SKM-1 (cell line): ENCODE measurements around the gene RALGDS.
"Not testable (repeated sequence)": the region's sequence is repeated elsewhere in the genome, so short reads cannot be mapped to it uniquely, and the experiment has no call there.

Source experiments
- DNase-seq: peaks from one replicate; lab custom pipeline; 2025; ENCODE audit not compliant: unreplicated experiment; lab: John Stamatoyannopoulos, UW

Gene RALGDS

DNA sequence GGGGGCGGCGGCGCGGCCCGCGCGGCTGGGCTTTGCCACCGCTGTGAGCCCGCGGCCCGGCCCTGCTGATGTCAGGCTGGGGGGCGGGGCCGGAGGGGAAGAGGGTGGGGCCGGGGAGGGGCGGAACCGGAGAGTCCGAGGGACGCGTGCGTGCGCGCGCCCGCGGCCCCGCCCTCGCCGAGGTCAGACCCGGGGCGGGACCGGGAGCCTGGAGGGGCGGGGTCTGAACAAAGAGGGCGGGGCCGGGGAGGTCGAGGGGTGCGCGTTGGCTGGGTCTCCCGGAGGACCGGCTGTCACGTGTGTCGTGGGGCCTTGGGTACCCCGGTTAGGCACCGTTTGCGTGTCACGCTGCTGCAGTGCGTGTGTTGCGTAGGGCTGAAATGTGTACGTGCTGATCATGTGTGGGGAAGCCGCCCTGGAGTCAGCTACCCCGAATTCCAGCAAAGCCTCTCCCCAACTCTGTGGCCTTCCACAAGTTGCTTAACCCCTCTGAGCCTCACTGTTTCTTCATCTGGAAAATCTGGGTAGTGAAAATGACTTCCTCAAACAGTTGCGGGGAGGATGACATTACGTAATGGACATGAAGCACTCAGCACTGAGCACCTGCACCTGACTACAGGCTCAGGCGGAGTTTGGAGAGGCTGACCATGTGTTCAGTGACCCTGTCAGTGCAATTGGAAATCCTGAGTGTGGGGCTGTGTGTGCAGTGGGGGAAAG is at the start of gene RALGDS:
RALGDS (minus strand) TSS at position 43 of the 717 bp plus-strand sequence. CDS start 86 bp downstream, outside the sequence.
- peak; percentile 90 for DNase-seq

- no peak for DNase-seq
Observed at GRCh38 chr9:133170716-133171115, 49.7 kb upstream of the RALGDS start.

GRCh38 chr9:133169687-133170086 is 48.6 kb upstream of the RALGDS start:
- not testable (repeated sequence) for DNase-seq

- DNase-seq = no peak
Observed at GRCh38 chr9:133169102-133169501, 48.1 kb upstream of the RALGDS start.

DNA sequence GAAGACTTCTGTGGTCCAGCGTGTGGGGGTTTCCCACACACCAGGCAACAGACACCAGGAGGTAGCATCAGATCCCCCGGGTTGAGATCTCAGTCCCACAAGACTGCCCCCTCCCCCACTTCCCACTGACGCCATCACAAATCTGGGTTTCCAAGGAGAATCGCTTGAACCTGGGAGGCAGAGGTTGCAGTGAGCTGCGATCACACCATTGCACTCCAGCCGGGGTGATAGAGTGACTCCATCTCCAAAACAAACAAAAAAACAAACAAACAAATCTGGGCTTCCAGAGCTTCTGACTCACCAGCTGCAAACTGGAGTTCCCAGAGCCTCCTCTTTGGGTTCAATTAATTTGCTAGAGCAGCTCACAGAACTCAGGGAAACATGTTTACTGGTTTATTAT is 47.4 kb upstream of the RALGDS start:
- no peak for DNase-seq

DNA sequence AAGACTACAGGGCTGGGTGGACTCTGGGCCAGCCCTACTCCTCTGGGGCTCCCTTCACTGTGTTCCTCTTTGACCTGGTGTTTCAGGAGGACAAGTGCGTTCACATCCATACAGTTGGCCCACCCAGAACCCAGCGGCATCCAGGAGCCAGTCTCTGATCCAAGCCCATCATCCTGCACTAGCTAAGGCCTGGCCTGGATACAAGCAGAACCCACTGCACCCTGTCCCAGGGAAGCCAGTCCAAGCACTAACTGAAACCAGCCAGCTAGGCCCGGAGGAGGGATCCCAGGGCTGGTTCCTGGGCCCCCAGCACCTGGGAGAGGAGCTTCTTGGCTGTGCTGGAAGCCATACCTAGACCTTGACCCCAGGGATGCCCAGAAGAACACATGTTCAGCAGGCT is 46.7 kb upstream of the RALGDS start:
- no peak for DNase-seq

DNA sequence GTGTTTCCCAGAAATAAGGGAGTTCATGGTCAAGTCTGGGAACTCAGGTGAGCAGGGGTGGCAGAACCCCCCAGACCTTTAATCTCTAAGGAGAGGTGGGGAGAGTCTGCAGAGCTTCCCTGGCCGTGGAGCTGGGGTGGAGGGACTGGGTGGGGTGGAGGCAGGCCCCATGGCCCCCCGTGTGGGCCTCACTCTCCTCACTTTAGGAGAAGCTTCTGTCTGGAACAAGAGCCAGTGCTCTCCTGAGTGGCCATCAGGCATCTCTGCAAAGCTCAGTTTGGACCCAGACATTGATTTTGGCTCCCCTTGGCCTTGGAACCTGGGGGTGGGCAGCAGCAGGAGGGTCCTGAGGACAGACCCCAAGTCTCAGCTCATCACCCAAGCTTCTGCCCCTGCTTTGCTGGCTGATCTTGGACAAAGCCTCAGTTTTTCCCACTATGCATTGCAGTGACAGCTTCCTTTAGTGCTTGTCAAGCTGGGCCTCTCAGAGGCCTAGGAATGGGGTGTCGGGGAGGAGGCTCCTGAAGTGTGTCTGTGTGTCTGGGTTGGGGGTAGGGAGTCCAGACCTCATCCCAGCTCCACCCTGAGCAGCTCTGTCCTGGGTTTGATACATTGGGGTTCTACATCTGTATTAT is 46.2 kb upstream of the RALGDS start:
- DNase-seq = no peak

GRCh38 chr9:133166392-133166791 is 45.4 kb upstream of the RALGDS start:
- no peak for DNase-seq

GRCh38 chr9:133165452-133165730 is 44.4 kb upstream of the RALGDS start:
- no peak for DNase-seq

DNA sequence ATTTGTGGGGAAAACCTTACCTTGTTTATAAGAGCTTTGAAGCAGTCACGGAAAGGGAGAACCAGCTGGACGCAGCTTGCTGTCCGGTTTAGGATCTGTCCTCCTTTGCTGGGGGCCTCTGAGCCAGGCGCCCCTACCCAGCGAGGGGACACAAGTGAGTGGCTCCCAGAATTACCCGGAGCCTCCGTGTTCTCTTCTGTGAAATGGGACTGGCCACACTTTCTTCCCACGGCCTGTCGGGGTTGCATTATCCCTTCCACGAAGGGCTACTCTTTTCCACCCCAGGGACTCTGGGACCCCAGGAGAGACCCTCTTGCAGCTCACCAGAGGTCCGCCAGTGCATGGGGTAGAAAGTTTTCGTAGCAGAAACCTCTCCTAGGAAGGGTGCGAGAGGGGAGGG is 43.2 kb upstream of the RALGDS start:
- DNase-seq = no peak

GRCh38 chr9:133163504-133164172 is 42.6 kb upstream of the RALGDS start, which contains the start of gene GBGT1:
GBGT1 (minus strand) TSS chr9:133163914; CDS start chr9:133162412, 1,502 bp downstream.
- peak; percentile 81 for DNase-seq

DNA sequence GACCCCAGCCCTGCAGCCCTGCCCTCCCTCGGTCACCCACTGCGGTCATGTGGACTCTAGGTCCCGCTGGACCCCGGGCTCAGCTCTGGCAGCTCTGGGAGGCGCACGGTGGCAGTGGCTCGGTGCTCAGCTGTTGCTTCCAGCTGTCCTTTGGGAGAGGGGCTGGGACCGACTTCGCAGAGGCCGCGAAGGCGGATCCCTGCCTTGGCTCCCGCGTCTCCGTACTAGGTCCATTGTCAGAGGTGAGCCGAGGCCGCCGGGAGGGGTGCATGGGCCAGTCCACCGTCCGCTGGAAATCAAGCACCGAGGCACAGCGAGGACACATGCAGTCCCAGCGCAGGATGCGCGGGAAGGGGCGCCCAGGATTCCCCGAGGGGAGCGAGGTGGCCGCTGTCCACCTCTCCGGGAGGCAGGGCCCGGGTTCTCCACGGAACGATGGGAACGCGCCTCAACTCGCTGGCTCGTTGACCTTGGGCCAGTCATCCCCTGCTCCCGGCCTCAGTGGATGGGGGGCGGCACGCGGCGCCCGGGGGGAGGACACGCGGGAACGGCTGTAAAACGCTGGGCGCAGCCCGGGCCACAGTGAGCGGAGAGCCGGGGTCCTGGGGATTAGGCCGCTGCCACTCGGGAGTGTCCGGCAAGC is 41.9 kb upstream of the RALGDS start:
- DNase-seq = no peak

DNA sequence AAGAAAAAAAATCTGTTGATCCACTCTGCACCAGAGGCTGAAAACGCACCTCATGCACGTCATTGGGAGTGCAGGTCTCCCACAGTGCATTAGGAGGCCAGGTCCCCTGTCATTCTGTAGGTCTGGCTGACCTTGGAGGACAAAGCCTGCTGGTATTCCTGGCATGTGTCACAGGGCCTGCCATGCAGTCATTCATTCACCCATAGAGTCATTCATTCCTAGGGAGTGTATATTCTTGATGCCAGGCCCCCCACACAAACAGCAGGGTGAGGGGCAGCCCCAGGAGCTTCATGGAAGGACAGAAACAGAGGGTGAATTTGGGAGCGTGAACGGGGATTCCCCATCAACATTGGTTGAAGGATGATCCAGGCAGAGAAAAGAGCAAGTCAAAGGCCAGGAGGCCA is 40.5 kb upstream of the RALGDS start:
- DNase-seq = no peak

DNA sequence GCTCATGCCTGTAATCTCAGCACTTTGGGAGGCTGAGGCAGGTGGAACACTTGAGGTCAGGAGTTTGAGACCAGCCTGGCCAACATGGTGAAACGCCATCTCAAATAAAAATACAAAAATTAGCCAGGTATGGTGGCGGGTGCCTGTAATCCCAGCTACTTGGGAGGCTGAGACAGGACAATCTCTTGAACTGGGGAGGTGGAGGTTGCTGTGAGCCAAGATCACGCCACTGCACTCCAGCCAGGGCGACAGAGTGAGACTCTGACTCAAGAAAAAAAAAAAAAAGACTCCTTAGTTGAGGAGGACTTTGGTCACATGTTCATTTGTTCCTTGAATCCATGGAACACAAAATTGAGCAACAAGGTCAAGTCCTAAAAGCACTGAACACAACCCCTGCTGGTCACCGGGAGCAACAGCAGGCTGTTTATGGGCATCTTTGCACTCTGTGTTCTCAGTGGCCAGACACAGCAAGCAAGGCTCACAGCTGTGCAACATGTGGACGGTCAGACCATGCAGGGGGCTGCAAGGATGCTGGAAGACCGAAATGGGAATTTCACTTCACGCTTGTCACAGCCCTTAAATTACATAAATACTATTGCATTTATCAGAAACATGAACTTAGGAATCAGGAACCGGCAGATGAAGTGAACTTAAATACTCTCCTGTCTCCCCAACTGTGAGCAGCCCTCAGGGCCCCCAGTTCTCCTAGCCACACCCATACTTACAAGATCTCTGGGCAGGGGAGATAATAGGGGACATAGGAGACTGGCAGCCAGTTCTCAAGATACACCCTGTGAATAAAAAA is 39.9 kb upstream of the RALGDS start:
- DNase-seq = peak; percentile 67

- DNase-seq = no peak
Observed at GRCh38 chr9:133158695-133159094, 37.7 kb upstream of the RALGDS start.

- DNase-seq = no peak
Observed at GRCh38 chr9:133155156-133155555, 34.1 kb upstream of the RALGDS start.

DNA sequence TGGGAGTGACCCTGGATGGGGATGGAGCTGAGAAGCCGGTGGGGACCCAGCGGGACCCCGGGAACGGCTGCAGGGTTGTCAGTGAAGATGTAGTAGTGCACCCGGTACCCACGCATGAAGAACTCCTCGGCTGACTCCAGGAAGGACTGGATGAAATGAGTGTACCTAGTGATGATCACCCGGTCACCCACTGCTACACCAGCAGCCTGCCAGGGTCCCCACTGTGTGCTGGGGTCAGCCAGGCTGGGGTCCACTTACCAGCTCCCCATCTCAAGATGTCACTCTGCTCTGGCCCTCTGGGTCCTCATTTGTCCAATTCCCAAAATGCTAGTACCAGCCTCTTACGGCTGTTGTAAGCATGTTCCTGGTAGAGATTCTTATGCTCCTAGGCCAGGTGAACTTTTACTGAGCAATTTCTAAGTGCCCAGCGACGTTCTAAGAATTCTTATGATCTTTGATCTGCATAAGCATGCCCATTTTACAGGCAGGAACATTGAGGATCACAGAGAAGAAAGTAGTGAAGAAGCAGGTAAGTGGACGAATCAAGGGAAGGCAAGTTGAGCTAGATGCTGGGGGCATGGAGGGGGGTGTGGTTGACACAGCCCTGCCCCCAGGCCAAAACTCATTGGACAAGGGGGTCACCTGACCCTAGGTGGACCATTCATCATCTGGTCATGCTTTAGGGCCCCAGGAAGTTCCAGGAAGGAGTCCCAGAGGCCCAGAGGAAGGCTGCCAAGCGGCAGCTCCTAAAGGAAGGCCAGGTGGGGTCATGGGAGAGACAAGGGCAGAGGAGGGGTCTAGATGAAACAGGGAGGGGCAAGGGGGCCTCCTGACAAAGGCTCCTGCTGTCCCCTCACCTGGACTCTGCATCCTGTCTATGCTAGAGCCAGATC is 33.3 kb upstream of the RALGDS start:
- no peak for DNase-seq

DNA sequence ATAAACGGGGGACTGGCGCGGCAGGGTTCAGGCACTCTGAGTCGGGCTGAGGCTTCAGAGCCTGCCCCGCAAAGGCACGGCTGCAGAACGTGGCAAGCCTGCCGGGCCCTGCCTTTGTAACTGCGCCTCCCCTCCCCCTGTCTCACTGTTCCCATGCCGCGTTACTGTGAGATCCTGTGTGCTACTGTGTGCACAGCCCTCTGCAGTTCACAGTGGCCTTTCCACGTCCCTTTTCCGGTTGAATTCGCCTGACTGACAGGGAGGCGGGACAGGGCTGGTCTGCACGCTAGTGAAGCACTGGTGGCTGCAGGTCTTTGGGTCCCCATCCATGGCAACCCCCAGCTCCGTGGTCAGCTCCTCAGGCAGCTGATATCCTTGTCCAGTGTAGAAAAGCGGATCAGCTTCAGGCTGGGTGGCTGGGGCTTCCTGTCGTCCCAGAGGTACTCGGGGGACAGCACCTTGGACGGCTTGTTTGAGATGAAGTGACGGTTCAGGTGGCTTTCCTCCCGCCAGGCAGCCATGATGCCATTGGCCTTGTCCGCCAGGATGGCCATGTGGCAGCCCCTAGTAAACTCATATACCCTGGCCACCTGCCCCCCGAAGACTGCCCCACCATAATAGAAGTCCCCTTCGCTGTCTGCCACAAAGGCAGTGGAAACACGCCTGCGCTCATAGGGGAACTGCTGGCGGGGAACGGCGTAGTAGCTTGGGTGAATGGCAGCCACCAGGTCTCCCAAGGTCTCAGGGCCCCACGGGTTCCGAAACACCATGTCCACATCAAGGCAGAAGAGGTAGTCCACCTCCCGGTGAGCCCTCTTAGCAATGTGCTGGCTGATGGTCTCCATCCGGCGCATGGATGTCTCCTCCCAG is 32.4 kb upstream of the RALGDS start:
- DNase-seq = no peak
